Measurements from ENCODE around the gene MLXIPL.
A peak's percentile ranks its signal among the peaks of the same experiment; 100 is the strongest.
"Not testable (repeated sequence)": the region's sequence is repeated elsewhere in the genome, so short reads cannot be mapped to it uniquely, and the experiment has no call there.

The MLXIPL gene

GRCh38 chr7:73577627-73578341, 46.5 kb downstream of the MLXIPL start:
- no peak for DNase-seq

GRCh38 chr7:73573791-73574190, 50.5 kb downstream of the MLXIPL start:
- DNase-seq: no peak

DNA sequence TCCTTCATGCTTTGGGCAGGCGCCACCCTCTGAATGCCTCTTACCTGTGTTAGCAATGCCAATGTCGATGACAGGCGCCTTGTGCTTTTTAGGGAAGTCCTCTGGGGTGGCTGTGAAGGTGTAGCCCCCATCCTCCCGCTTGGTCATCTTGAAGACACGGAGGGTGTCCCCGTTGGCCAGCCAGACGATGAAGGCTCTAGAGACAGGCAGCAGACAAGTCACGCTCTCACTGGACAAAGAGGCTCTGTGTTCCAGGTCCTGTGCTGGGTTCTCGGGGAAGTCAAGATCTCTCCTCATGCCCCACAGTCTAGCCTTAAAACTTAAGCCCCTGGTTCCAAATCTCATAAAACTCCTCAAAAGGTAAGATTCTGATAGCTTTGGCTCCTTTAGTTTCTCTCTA, 51.0 kb downstream of the MLXIPL start:
- DNase-seq: no peak

DNA sequence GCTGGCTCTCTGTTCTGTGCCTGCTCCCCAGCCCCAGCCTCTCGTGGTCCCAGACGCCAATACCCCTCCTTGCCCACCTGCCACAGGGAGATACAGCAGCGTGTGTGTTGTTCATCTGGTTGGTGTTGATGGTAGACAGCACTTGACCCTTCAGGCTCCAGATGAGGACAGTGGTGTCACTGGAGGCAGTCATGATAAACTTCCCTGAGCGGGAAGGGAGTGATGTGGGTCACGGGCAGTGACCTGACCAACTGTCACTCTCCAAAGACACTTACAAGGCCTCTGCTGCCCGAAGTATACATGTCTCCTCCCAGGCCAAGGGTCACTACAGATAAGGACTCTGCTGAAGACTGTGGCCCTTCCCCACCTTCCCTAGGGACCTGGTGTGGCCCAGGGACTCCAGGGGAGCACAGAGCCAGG, 51.5 kb downstream of the MLXIPL start:
- no peak for DNase-seq

DNA sequence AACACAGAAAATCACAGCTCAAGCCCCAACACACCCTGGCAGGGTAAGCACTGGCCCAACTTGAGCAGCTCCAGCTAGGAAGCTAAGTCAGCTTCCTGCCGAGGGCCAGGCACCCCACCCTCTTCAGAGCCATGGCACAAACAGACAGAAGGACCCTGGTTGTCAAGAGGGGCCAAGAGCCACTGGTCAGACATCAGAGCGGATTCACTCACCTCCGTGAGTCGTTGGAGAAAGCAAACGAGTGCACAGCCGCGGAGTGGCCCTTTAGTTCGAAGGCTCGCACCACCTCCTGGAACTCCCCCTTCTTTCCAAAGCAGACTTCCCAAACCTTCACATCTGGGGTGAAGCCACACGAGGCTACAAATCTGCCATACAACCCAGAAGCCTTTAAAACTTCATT, 53.3 kb downstream of the MLXIPL start:
- DNase-seq: no peak

DNA sequence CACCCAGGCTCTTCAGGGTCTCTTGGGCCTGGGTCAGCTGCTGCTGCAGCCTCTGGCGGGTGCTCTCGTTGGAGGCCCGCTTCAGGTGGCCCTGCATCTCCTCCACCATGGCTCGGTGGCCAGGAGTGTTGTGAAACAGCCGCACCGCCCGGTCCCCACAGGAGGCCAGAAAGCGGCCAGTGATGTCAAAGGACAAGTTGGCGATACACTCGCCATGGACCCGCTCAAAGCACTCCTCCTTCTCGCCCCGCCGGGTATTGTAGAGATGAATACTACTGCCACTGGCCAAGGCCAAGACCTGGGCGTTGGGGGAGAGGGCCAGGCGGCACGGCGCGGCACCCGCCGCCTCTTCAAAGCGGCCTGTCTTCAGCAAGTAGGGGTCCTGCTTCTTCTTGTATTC, 53.8 kb downstream of the MLXIPL start:
- DNase-seq: no peak

DNA sequence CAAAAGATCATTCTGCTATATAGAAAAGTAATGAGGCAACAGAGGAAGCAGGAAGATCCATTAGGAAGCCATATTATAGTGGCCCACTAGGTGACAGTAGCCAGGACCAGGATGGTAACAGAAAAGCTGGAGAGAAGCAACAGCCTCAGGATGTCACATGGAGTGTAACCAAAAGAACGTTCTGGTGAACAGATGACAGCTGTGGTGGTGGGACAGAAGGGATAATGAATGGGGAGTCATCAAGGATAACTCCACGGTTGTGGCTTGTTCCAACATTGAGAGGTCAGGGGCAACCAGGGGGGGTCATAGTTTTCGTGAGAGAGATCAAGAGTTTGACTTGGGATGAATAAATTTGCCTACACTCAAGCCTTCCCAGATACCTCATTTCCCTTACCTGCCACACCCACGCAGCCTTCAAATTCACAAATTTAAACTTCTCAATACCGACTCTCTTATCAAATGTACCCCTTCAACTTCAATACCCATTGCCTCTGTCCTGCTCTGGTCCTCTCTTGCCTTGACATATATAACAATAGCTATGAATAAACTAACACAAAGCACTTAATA, 55.2 kb downstream of the MLXIPL start:
- no peak for DNase-seq

GRCh38 chr7:73567846-73568685, 56.3 kb downstream of the MLXIPL start:
- no peak for DNase-seq

DNA sequence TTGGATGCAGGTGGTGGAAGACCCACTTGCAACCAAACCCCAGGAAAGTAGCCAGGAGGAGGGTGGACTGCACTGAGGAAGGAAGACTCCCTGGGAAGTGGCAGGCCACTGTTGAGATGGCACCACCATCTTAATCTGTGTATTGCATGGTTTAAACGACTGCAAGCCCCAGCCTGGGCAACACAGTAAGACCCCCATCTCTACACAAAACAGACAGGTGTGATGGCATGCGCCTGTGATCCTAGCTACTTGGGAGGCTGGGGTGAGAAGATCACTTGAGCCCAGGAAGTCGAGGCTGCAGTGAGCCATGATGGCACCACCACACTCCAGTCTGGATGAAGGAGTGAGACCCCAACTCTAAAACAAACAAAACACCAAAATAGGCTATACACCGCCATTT, 57.2 kb downstream of the MLXIPL start:
- DNase-seq: no peak

GRCh38 chr7:73566431-73566830, 57.9 kb downstream of the MLXIPL start:
- not testable (repeated sequence) for DNase-seq

- DNase-seq: no peak
Observed at GRCh38 chr7:73565675-73566340, 58.5 kb downstream of the MLXIPL start.

- DNase-seq: no peak
Observed at GRCh38 chr7:73560109-73560835, 64.0 kb downstream of the MLXIPL start.

DNA sequence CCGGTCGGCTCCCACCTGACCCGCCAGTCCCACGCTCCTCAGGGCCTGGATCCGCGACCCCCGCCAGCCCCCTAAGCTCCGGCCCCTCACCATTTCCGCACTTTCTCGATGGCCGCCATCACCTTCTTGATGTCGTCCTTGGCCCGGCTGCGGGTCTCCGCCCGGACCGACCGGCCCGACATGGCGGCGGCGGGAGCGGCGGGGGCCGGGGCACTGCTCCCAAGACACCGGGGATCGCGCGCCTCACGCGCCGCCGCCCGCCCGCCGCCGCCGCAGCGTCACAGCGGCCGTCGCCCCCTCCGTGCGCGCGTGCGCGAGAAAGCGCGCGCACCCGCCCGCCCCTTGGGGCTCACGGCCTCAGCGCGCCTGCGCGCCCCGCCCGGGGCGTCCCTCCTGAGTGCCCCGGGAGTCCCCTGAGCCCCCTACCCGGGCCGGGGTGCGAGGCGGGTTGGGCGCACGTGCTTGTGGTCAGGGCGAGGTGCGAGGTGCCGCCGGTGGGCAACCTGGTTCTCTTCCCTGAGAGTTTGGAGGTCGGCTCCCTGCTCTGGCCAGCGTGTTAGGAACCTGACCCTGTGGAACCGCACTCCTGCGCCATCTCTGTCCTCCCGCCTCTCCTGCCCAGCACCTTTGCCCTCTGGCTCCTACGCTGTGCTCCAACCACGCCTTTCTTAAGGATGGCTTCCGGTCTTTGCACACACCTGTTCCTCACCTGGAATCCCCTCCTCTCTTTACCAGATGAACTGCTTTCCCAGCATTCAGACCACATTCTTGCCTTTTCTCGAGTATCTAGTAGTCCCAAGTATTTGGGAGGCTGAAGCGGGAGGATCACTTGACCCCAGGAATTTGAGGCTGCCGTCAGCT, 66.7 kb downstream of the MLXIPL start, which contains the start of gene BCL7B:
TSS of gene BCL7B (minus strand) at position 294 of the 861 bp plus-strand sequence. CDS start at position 182, 112 bp downstream.
- DNase-seq: peak; percentile 94

DNA sequence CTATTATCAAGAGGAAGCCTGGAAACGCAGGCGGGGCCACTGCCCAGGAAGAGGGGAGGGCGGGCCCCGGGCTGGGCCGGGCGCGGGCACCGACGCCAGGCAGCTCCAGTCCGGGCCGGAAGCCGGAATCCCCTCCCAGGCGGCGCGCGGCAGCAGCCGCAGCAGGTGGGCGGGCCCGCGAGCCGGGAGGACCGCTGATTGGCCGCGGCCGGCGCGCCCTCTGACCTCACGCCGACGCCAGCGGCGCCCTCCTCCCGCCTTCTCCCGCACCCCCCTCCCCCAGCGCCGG, 67.3 kb downstream of the MLXIPL start:
- no peak for DNase-seq

DNA sequence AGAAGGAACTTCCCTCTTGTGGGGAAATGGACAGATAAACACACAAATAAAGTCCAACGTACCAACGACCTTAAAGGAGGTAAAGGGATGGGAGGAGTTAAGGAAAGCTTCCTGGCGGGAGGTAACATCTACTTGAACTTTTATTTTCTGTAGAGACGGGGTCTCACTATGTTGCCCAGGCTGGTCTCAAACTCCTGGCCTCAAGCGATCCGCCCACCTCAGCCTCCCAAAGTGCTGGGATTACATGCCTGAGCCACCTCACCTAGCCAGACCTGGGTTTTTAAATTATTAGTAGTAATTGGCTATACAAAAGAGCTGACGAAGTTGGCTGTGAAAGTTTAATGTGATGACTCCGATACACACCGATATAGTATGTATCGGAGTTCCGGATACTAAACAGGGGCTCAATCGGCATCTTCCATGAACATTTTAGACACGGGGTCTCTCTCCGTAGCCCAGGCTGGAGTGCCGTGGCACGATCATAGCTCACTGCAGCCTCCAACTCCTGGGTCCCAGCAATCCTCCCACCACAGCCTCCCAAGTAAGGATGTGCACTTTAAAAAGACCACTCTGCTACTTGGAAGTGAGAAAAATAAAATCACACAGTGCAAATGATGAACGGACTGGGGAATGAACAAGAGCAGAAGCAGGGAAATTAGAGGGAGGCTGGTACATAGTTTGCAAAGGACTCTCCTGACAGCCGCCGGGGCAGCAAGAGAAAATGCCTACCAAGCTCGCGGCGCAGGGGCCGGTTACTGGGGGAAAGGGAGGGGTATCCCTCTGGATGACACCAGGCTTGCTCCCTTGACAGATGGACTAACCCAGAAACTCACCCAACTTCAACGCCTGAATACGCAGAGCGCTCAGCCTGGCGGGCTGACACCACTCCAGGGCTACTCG, 67.9 kb downstream of the MLXIPL start:
- no peak for DNase-seq

DNA sequence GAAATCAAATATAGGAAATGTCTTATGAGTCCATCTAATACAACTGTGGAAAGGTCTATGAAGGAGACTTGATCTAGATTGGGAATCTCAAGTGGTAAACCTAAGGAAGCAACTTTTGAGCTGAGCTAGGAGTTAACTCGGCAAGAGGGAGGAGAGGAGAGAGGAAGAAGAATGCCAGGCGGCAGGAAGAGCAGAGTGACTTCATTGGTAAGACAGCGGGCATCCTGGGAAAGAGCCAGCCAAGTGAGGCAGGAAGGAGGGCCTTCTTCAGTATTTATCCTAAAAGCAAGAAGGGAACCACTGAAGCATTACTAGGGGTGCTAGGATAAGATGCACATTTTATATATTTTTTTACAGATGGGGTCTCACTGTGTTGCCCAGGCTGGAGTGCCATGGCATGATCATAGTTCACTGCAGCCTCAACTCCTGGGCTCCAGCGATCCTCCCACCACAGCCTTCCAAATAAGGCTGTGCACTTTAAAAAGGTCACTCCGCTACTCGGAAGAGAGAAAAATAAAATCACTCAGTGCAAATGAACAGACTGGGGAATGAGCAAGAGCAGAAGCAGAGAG, 68.8 kb downstream of the MLXIPL start:
- no peak for DNase-seq

- not testable (repeated sequence) for DNase-seq
Observed at GRCh38 chr7:73550093-73550492, 74.2 kb downstream of the MLXIPL start.

- DNase-seq: no peak
Observed at GRCh38 chr7:73549176-73549575, 75.1 kb downstream of the MLXIPL start.

- no peak for DNase-seq
Observed at GRCh38 chr7:73547841-73548240, 76.5 kb downstream of the MLXIPL start.

DNA sequence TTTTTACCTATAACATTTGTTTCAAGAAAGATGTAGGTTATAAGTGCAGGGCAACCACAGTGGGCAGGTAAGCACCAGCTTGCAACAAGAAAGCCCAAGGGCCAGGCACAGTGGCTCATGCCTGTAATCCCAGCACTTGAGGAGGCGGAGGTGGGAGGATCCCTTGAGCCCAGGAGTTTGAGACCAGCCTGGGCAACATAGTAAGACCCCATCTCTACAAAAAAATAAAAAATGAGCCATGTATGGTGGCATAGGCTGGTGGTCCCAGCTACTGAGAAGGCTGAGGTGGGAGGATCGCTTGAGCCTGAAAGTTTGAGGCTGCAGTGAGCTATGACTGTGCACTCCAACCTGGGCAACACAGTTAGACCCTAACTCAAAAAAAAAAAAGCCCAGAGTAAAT, 79.6 kb downstream of the MLXIPL start:
- no peak for DNase-seq
